ENCODE data around the gene ADIG. TPM values are rescaled to one million over a fixed set of nuclear protein-coding genes. Genes with fewer than 3 reads are reported as not detected.

Gene ADIG
- total and polyA plus RNA-seq, 2 of the 13 experiments (the other 11 are each of a cell fraction or from before 2014, with no cell fraction given), result 0.15 TPM; not detected in 1

DNA sequence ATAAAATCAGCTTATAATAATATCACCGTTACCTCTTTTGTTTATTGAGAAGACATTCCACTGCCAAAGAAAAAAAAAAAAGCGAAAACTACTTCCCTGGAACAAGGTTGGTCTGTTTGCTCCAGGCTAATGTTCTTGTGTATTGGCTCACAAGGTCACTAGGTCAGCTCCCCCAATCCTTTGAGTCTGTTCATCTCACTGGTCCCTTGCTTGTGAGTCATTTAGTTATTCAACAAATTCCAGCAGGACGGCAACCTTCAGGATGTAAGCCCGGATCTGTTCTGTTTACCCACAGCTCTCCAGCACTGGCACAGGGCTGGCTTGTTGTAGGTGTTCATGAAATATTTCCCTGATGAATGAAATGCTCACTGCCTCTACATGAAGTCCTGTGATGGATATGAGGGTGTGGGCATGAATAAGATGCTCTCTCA, 23.9 kb downstream of the ADIG start (continued):
- TF ChIP-seq, protein P1, sequence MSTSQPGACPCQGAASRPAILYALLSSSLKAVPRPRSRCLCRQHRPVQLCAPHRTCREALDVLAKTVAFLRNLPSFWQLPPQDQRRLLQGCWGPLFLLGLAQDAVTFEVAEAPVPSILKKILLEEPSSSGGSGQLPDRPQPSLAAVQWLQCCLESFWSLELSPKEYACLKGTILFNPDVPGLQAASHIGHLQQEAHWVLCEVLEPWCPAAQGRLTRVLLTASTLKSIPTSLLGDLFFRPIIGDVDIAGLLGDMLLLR (CRISPR knock-in tag; IDR thresholded peaks at IDR 0.05), result no peak
- TF ChIP-seq ZNF703 (CRISPR knock-in tag; IDR thresholded peaks at IDR 0.05; ENCODE audit: borderline replicate concordance) (no peak), HDAC2 (CRISPR knock-in tag; IDR thresholded peaks at IDR 0.05) (peak; percentile 97), ZNF605 (CRISPR knock-in tag; IDR thresholded peaks at IDR 0.05) (peak; percentile 87), NCOA1 (CRISPR knock-in tag; IDR thresholded peaks at IDR 0.05) (no peak), TBP (CRISPR knock-in tag; IDR thresholded peaks at IDR 0.05) (no peak), PHB2 (IDR thresholded peaks at IDR 0.05; ENCODE audit: partially characterized antibody) (no peak), ARHGAP35 (CRISPR knock-in tag; IDR thresholded peaks at IDR 0.05; ENCODE audit: borderline replicate concordance) (no peak), ZNF841 (CRISPR knock-in tag; IDR thresholded peaks at IDR 0.05; ENCODE audit: borderline replicate concordance) (no peak), ZNF777 (CRISPR knock-in tag; IDR thresholded peaks at IDR 0.05) (no peak), SP4 (CRISPR knock-in tag; IDR thresholded peaks at IDR 0.05) (no peak), ZNF691 (CRISPR knock-in tag; IDR thresholded peaks at IDR 0.05; ENCODE audit: borderline replicate concordance, low read depth) (peak; percentile 83; the same call in 1 of the 2 replicates), ZNF317 (CRISPR knock-in tag; IDR thresholded peaks at IDR 0.05) (peak; percentile 63; the same call in 1 of the 2 replicates), GMEB2 (CRISPR knock-in tag; IDR thresholded peaks at IDR 0.05; ENCODE audit: low read depth) (peak; percentile 28; the same call in 1 of the 2 replicates), MTA1 (CRISPR knock-in tag; IDR thresholded peaks at IDR 0.05; ENCODE audit: borderline replicate concordance) (no peak), ZNF775 (CRISPR knock-in tag; IDR thresholded peaks at IDR 0.05; ENCODE audit: borderline replicate concordance) (no peak), MZF1 (CRISPR knock-in tag; IDR thresholded peaks at IDR 0.05; ENCODE audit: borderline replicate concordance) (no peak), ZNF768 (CRISPR knock-in tag; IDR thresholded peaks at IDR 0.05) (no peak), GTF3A (CRISPR knock-in tag; conservative IDR thresholded peaks at IDR 0.05) (no peak; the same call in 1 of the 2 replicates), ZFP1 (CRISPR knock-in tag; IDR thresholded peaks at IDR 0.05) (peak; percentile 80; the same call in 1 of the 2 replicates), ZNF496 (CRISPR knock-in tag; IDR thresholded peaks at IDR 0.05; ENCODE audit: insufficient replicate concordance) (no peak), ZBTB3 (CRISPR knock-in tag; IDR thresholded peaks at IDR 0.05; ENCODE audit: borderline replicate concordance, low read depth) (peak; percentile 95; the same call in 1 of the 2 replicates), HOXA5 (CRISPR knock-in tag; IDR thresholded peaks at IDR 0.05) (peak; percentile 79; the same call in 1 of the 2 replicates), GATAD2A (CRISPR knock-in tag; IDR thresholded peaks at IDR 0.05) (peak; percentile 99), ZBTB20 (CRISPR knock-in tag; IDR thresholded peaks at IDR 0.05; ENCODE audit: borderline replicate concordance, low read depth) (peak; percentile 63; the same call in 1 of the 2 replicates), NR2C2 (CRISPR knock-in tag; IDR thresholded peaks at IDR 0.05; ENCODE audit: borderline replicate concordance) (peak; percentile 81), REXO4 (CRISPR knock-in tag; IDR thresholded peaks at IDR 0.05; ENCODE audit: borderline replicate concordance) (no peak), FOXO1 (CRISPR knock-in tag; IDR thresholded peaks at IDR 0.05) (peak; percentile 97), TBX3 (IDR thresholded peaks at IDR 0.05; ENCODE audit: borderline replicate concordance) (peak; percentile 81; the same call in 1 of the 2 replicates)
- TF ChIP-seq, protein P2, sequence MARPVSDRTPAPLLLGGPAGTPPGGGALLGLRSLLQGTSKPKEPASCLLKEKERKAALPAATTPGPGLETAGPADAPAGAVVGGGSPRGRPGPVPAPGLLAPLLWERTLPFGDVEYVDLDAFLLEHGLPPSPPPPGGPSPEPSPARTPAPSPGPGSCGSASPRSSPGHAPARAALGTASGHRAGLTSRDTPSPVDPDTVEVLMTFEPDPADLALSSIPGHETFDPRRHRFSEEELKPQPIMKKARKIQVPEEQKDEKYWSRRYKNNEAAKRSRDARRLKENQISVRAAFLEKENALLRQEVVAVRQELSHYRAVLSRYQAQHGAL (CRISPR knock-in tag; IDR thresholded peaks at IDR 0.05; ENCODE audit: not compliant biosample characterization), result no peak

Measured in HepG2 (cell line).